Measurements from ENCODE around the gene RNASE9. TPM values are rescaled to one million over a fixed set of nuclear protein-coding genes. Genes with fewer than 3 reads are reported as not detected.

The RNASE9 gene
- total and polyA plus RNA-seq, 2 donors (not counting 1 experiment from before 2014, with no cell fraction given) = not detected

DNA sequence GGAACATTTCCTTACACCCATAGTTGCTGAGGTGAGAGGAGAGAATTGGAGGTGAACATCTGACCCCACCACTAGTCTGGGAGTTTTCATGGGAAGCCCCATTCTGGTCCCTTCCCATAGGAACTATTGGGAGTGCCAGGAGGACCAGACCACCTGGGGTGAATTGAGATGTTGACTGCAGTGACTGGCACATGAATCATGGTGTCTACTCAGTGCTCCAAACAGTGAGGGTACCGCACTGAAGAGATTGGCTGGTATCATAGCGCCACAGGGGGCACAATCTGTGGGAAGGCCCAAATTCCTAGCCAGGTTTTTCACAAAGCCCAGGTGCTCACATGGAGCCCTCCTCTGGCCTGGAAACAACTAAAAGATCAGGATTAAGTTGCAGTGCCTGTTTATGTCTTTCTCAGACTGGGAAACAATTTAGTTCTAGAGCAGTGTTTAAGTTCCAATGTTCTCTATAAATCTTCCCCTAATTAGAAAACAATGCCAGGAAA, 3.7 kb upstream of the RNASE9 start:
- Histone ChIP-seq H3K9ac (ENCODE audit: insufficient read depth, low read length) (no peak overlapping the region), H3K4me2 (ENCODE audit: extremely low read depth, insufficient read depth, low read length) (no peak overlapping the region), H4K20me1 (ENCODE audit: control insufficient read depth, extremely low read depth, insufficient read depth, low read length) (no peaks in the 10 kb centered on the region), H2AFZ (ENCODE audit: low read length) (no peak overlapping the region), H3K79me2 (ENCODE audit: control insufficient read depth, insufficient read depth, low read length) (no peaks in the 10 kb centered on the region), H3K27ac (ENCODE audit: insufficient read depth, low read length) (no peak overlapping the region), H3K36me3 (ENCODE audit: control insufficient read depth, insufficient read depth, low read length) (no peaks in the 10 kb centered on the region), H3K9me3 (ENCODE audit: control insufficient read depth, insufficient read depth, low read depth, low read length) (no peaks in the 10 kb centered on the region), H3K27me3 (ENCODE audit: control insufficient read depth, insufficient read depth, low read length) (peaks cover 3% of the 10 kb centered on the region), H3K4me1 (ENCODE audit: control insufficient read depth, extremely low read depth, insufficient read depth, low read length) (no peaks in the 10 kb centered on the region), H3K4me3 (replicated peaks in 1 of 4; ENCODE audit: control extremely low read depth in 1 of 4, insufficient read depth in 1 of 4, low read depth in 3 of 4, low read length in 4 of 4) (no peak overlapping the region)
- DNase-seq (ENCODE audit: low read depth in 2 of 2) = no peak
- TF ChIP-seq, protein P1, sequence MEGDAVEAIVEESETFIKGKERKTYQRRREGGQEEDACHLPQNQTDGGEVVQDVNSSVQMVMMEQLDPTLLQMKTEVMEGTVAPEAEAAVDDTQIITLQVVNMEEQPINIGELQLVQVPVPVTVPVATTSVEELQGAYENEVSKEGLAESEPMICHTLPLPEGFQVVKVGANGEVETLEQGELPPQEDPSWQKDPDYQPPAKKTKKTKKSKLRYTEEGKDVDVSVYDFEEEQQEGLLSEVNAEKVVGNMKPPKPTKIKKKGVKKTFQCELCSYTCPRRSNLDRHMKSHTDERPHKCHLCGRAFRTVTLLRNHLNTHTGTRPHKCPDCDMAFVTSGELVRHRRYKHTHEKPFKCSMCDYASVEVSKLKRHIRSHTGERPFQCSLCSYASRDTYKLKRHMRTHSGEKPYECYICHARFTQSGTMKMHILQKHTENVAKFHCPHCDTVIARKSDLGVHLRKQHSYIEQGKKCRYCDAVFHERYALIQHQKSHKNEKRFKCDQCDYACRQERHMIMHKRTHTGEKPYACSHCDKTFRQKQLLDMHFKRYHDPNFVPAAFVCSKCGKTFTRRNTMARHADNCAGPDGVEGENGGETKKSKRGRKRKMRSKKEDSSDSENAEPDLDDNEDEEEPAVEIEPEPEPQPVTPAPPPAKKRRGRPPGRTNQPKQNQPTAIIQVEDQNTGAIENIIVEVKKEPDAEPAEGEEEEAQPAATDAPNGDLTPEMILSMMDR (conservative IDR thresholded peaks at IDR 0.05 in 1 of 2, IDR thresholded peaks at IDR 0.05 in 1 of 2; ENCODE audit: low read depth in 1 of 2, low read length in 2 of 2) = no peak
- TF ChIP-seq EZH2 (IDR thresholded peaks at IDR 0.05; ENCODE audit: low read length, missing control alignments) = no peak

DNA sequence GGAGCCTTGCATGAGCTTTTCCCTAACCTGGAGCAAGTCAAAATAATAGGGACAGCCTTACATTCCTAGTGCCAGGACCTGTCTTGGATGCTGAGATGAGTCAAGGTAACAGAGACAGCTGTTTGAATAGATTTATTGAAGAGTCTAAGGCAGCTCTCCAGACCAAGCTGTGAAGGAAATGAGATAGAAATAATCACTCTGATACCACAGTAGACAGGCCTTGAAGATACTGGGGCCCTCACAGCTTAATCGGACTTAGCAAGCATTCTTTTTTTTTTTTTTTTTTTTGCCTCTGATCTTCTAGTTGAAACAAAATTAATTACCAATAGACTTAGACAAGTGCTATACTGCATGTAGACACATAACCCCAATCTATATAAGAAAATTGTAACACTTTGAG, 3.1 kb upstream of the RNASE9 start:
- Histone ChIP-seq H3K79me2 (ENCODE audit: control insufficient read depth, insufficient read depth, low read length) (no peaks in the 10 kb centered on the region), H3K4me3 (replicated peaks in 1 of 4; ENCODE audit: control extremely low read depth in 1 of 4, insufficient read depth in 1 of 4, low read depth in 3 of 4, low read length in 4 of 4) (no peak overlapping the region), H3K4me2 (ENCODE audit: extremely low read depth, insufficient read depth, low read length) (no peak overlapping the region), H3K9me3 (ENCODE audit: control insufficient read depth, insufficient read depth, low read depth, low read length) (no peaks in the 10 kb centered on the region), H3K9ac (ENCODE audit: insufficient read depth, low read length) (no peak overlapping the region), H3K27ac (ENCODE audit: insufficient read depth, low read length) (no peak overlapping the region), H2AFZ (ENCODE audit: low read length) (no peak overlapping the region), H3K4me1 (ENCODE audit: control insufficient read depth, extremely low read depth, insufficient read depth, low read length) (no peaks in the 10 kb centered on the region), H3K27me3 (ENCODE audit: control insufficient read depth, insufficient read depth, low read length) (peaks cover 3% of the 10 kb centered on the region), H4K20me1 (ENCODE audit: control insufficient read depth, extremely low read depth, insufficient read depth, low read length) (no peaks in the 10 kb centered on the region), H3K36me3 (ENCODE audit: control insufficient read depth, insufficient read depth, low read length) (no peaks in the 10 kb centered on the region)
- TF ChIP-seq EZH2 (IDR thresholded peaks at IDR 0.05; ENCODE audit: low read length, missing control alignments) = no peak
- TF ChIP-seq, protein P1 (conservative IDR thresholded peaks at IDR 0.05 in 1 of 2, IDR thresholded peaks at IDR 0.05 in 1 of 2; ENCODE audit: low read depth in 1 of 2, low read length in 2 of 2) = no peak
- DNase-seq (ENCODE audit: low read depth in 2 of 2) = no peak

DNA sequence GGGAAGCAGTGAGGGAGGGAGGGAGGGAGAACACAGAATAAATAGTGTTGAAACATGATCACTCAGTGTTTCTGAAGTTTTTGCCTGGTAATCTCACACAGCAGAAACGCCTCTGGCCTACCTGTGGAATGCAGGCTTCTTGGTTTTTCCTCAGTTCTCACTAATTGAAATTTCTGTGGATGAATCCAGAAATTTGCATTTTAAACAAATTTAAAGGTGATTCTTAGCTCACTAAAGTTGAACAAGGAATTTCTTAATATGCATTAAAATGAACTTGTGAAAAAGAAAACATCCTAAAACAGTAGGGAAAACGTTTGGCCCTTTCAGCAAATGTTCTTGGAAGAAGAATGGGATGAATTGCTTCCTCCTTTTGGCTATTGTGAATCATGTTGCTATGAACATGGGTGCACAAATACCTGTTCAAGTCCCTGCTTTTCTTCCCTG, 1.4 kb downstream of the RNASE9 start:
- Histone ChIP-seq H3K9me3 (ENCODE audit: control insufficient read depth, insufficient read depth, low read depth, low read length) (no peaks in the 10 kb centered on the region), H3K4me3 (replicated peaks in 1 of 4; ENCODE audit: control extremely low read depth in 1 of 4, insufficient read depth in 1 of 4, low read depth in 3 of 4, low read length in 4 of 4) (no peak overlapping the region), H3K4me1 (ENCODE audit: control insufficient read depth, extremely low read depth, insufficient read depth, low read length) (no peaks in the 10 kb centered on the region), H4K20me1 (ENCODE audit: control insufficient read depth, extremely low read depth, insufficient read depth, low read length) (no peaks in the 10 kb centered on the region), H3K9ac (ENCODE audit: insufficient read depth, low read length) (no peak overlapping the region), H3K4me2 (ENCODE audit: extremely low read depth, insufficient read depth, low read length) (no peak overlapping the region), H3K27me3 (ENCODE audit: control insufficient read depth, insufficient read depth, low read length) (peaks cover 3% of the 10 kb centered on the region), H3K27ac (ENCODE audit: insufficient read depth, low read length) (no peak overlapping the region), H3K79me2 (ENCODE audit: control insufficient read depth, insufficient read depth, low read length) (no peaks in the 10 kb centered on the region), H3K36me3 (ENCODE audit: control insufficient read depth, insufficient read depth, low read length) (no peaks in the 10 kb centered on the region), H2AFZ (ENCODE audit: low read length) (no peak overlapping the region)
- no peak for TF ChIP-seq EZH2 (IDR thresholded peaks at IDR 0.05; ENCODE audit: low read length, missing control alignments)
- TF ChIP-seq, protein P1 (conservative IDR thresholded peaks at IDR 0.05 in 1 of 2, IDR thresholded peaks at IDR 0.05 in 1 of 2; ENCODE audit: low read depth in 1 of 2, low read length in 2 of 2) = no peak
- DNase-seq (ENCODE audit: low read depth in 2 of 2) = no peak

All from fibroblast of lung (primary cell).